Right forelimb (tissue), 1 donor: ENCODE results near the gene APAF1.

ENCODE experiments used
- DNase-seq: peaks from one replicate; pipeline ENCODE4 v3.0.0-alpha.2; 2018

The APAF1 gene

DNA sequence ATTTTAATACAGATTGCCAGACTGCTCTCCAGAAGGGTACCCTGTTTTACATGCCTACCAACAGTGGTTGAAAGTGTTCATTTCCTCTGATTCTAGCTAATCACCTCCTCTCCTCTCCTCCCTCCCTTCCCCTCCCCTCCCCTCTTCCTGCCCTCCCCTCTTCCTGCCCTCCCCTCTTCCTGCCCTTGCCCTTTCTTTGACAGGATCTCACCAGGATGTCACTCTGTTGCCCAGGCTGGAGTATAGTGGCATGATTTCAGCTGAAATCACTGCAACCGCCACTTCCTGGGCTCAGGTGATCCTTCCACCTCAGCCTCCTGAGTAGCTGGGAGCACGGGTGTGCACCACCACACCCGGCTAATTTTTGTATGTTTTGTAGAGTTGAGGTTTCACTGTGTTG lies 24.7 kb downstream of the APAF1 start:
- DNase-seq, result no peak

GRCh38 chr12:98671459-98671858 lies 26.4 kb downstream of the APAF1 start:
- no peak for DNase-seq

GRCh38 chr12:98674841-98675240 lies 29.8 kb downstream of the APAF1 start:
- no peak for DNase-seq

DNA sequence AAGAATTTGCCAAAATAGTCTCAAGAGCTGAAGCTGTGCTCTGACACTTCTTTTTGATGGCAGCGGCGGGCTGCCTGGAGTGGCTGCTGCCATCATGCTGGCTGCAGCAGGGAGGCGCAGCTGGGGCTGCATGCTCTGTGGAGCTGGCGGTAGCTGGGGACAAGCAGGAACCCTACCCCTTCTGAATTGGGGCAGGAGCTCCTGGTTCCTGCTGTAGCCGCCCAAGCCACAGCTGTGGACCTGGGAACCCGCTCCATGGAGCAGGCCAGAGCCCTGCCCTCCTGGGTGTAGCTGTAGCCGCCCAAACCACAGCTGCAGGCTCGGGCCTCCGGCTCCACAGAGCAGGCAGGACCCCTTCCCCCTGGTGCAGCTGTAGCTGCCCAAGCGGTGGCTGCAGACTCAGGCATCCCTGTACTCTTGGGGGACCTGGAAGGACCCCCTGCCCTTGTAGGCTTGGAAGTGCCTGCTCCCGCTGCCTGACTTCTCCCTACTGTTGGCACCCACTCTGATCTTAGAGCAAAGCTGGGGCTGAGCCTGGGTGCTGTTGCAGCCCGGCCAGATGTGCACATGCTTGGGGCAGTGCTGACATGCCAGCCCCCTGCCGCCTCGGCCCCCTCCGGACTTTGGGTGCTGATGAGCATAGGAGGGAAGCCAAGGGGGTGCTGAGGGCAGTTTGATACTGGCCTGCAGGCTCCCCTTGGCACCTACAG lies 33.3 kb downstream of the APAF1 start:
- no peak for DNase-seq

DNA sequence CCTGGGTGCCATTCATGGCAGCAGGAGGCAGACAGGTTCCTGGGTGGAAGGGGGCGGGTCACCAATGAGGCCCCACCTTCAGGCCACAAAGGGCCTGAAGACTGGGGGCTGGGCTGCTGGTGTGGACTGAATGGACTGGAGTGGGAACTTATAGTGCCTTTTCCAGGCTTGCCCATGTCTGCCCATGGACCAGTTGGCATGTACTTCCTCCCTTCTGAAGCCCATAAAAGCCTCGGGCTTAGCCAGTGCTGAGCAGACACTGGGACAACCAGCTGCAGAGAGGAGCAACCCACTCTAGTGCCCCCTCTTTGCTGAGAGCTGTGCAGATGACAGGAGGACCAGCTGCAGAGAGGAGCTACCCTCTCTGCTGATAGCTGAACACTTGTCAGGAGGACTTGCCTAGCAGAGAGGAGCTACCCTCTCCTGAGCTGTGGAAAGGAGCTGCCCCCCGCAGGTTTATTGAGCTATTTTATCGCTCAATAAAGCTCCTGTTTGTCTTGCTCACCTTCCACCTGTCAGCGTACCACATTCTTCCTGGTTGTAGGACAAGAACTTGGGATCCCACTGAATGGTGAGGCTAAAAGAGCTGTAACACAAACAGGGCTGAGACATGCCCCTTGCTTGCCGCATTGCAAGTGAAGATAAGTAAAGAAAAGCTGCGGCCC lies 34.0 kb downstream of the APAF1 start:
- no peak for DNase-seq

DNA sequence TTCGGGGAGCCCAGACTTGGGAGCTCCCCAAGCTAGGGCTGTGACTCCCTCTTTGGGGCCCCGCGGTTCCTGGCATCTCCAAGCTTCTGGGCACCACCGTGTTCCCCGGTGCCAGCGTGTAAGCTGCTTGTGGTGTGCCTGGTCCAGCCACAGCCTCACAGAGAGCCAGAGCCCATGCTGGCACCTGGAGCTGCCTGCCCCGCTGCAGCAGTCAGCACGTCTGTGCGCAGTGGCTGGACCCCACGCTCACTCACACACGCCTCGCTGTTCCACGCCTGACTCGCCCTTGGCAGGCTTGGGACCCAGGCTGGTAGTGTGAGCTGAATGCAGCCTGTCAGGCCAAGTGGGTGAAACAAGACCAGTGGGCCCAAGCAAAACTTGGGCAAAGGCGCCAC lies 34.5 kb downstream of the APAF1 start:
- no peak for DNase-seq

GRCh38 chr12:98684199-98684598 lies 39.1 kb downstream of the APAF1 start:
- DNase-seq, result no peak

DNA sequence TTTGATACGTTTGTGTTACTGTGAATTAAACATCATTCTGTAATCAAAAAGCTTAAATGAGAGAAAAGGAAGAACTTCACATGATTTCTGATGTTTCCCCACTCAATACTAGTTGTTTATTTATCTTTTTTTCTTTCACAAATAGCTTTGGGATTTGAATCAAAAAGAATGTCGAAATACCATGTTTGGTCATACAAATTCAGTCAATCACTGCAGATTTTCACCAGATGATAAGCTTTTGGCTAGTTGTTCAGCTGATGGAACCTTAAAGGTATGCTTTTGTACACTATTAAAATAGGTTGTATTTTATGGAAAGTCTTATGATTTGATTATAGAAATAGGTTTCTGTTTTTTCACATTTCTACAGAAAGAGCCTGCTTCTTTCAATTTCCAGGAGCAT lies 41.5 kb downstream of the APAF1 start:
- DNase-seq, result no peak

- DNase-seq, result no peak
Observed at GRCh38 chr12:98691351-98691750, 46.3 kb downstream of the APAF1 start.

GRCh38 chr12:98696036-98696646 lies 51.1 kb downstream of the APAF1 start:
- DNase-seq, result no peak

DNA sequence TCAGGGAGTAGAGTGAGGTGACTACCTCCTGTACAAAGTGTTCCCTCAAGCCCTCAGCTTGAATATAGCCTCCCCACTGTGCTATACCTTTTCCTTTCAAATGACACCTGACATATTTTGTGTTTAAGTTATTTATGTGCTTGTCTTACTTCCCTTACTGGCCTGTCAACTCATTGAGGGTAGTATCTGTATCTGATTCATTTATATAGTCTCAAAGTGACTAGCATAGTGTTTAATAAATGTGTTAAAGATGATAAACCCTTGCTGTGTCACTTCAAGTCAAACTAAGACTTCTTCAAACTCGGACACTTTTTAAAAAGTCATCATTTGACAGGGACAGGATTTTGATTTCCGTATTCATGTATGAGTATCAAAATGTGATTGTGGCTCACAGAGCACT lies 52.1 kb downstream of the APAF1 start:
- no peak for DNase-seq

DNA sequence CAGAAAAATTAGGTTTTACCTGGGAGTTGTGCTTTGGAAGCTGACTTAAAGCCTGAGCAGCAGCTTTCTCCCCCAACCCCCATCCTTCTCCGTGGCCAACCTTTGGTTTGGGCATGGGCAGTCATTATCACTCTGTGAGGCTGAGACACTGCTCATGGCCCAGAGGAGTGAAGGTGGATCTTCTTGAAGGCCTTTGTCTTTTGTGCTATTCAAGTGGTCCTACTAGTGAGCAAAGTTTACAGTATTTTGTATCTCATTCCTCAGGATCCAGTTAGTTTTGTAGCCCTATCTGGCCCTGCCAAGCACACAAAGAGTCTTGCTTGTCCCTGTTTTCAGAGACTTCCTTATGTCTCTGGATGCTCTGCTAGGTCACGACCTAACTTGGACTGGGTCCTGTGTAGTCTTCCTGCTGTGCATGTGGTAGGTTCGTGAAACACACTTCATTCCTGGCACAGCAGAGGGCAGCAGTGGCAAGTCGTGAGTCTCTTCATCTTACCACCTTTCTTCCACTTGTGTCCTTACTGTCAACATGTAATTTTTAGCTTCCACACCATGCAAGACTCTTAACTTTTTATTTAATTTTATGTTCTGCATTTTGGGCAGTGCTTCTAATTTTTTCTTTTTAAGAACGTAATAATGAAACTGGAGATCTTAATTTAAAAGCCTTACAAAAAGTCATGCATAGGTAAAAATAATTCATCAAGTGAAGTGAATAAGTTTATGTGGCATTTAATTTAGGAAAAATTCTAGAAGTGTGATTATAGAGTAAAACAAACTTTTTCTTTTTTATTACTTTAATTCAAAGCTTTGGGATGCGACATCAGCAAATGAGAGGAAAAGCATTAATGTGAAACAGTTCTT lies 53.7 kb downstream of the APAF1 start:
- DNase-seq, result no peak

DNA sequence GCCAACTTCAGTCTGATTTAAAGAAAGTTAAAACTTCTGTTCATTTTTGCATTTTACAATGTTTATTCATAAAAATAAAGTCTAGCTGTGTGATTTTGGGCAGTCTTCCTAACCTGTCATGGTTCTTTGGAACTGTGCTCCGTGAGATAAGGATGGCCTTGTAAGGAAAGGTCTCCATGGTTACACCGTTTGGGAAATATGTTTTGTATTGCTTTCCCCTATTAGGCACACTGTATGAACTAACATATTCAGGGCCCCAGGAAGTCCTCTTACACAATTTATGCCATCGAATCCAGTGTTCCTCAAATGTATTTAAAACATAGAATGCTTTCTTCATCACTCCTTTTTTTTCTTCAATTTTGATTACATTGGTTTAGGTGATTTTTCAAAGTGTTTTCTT lies 54.5 kb downstream of the APAF1 start:
- no peak for DNase-seq

DNA sequence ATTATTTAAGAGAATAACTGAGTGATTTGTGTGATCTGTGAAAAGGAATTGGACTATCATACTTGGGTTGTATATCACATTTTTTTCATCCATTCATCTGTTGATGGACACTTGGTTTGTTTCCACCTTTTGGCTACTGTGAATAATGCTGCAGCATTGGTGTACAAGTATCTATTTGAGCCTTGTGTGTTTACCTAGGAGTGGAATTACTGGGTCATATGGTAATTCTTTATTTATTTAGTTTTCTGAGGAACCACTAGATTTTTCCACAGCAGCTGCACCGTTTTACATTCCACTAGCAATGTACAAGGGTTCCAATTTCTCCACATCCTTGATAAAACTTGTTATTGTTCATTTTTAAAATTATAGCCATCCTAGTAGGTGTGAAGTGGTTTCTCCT lies 56.1 kb downstream of the APAF1 start:
- no peak for DNase-seq

GRCh38 chr12:98709022-98709421 lies 63.9 kb downstream of the APAF1 start:
- DNase-seq, result no peak

GRCh38 chr12:98714426-98714825 lies 69.3 kb downstream of the APAF1 start:
- no peak for DNase-seq

- DNase-seq, result no peak
Observed at GRCh38 chr12:98719515-98720504, 74.7 kb downstream of the APAF1 start.

- no peak for DNase-seq
Observed at GRCh38 chr12:98721204-98721702, 76.2 kb downstream of the APAF1 start.

GRCh38 chr12:98724384-98725155 lies 79.5 kb downstream of the APAF1 start:
- no peak for DNase-seq

GRCh38 chr12:98725476-98726247 lies 80.6 kb downstream of the APAF1 start:
- no peak for DNase-seq
